VCaP (cell line): ENCODE results near the gene R3HDM4.

Experiments
- H3K27ac ChIP-seq: fragments of 450-650 bp; 2 replicates; pipeline ENCODE4 v1.5.1; 2017
- CTCF ChIP-seq: fragments of 450-650 bp; conservative IDR thresholded peaks from 2 replicates; pipeline ENCODE4 v1.5.1; 2017; ENCODE audit warnings: mild to moderate bottlenecking, moderate library complexity

R3HDM4 gene

GRCh38 chr19:896999-897398 lies 16.0 kb downstream of the R3HDM4 start:
- no peak for TF ChIP-seq CTCF
- H3K27ac ChIP-seq, result no peak overlapping the region

GRCh38 chr19:896434-896833 lies 16.6 kb downstream of the R3HDM4 start:
- H3K27ac ChIP-seq, result no peak overlapping the region
- no peak for TF ChIP-seq CTCF

- TF ChIP-seq CTCF, result no peak
- peak within 1 kb of the TSS; percentile 94 for H3K27ac ChIP-seq
Measured at GRCh38 chr19:892894-893689, 19.9 kb downstream of the R3HDM4 start, which contains the start of the genes MED16 and RNU6-9. MED16 (minus strand) TSS chr19:893187; CDS start chr19:891131, 2,056 bp downstream. RNU6-9 (plus strand) TSS chr19:893484.

GRCh38 chr19:892243-892893 lies 20.7 kb downstream of the R3HDM4 start:
- peak overlapping the region; percentile 94 for H3K27ac ChIP-seq

GRCh38 chr19:891421-892200 lies 21.4 kb downstream of the R3HDM4 start:
- H3K27ac ChIP-seq, result peak overlapping the region; percentile 94; the same call in 1 of the 2 replicates

More at GRCh38 chr19:892243-892893, 20.7 kb downstream of the R3HDM4 start:
- TF ChIP-seq CTCF, result no peak

GRCh38 chr19:890831-891230 lies 22.2 kb downstream of the R3HDM4 start:
- TF ChIP-seq CTCF, result no peak
- H3K27ac ChIP-seq, result no peak overlapping the region

- no peak overlapping the region for H3K27ac ChIP-seq
- no peak for TF ChIP-seq CTCF
Measured at GRCh38 chr19:889662-890295, 23.2 kb downstream of the R3HDM4 start.
